Adrenal gland (tissue), 12 donors: ENCODE measurements around the gene FMNL2. TPM values are rescaled to one million over a fixed set of nuclear protein-coding genes. Genes with fewer than 3 reads are reported as not detected.

Experiments used
- DNase-seq, 7 donors: peaks; one replicate each; pipeline ENCODE4 v3.0.0-alpha.2; 2019 to 2020
- H3K27ac ChIP-seq, 5 donors: fragments of 200-600 bp; sonication (generic) in 4 of 5; 1 replicate in 3 of 5; 2 replicates in 2 of 5; pipeline versions ENCODE4 v1.5.1 to v1.8.0; 2016 to 2020; ENCODE audit warnings: mild to moderate bottlenecking in 1 of 5
- H3K27me3 ChIP-seq: fragments of 200-600 bp; 2 replicates; pipeline ENCODE4 v1.8.0; 2021
- H3K36me3 ChIP-seq, 2 donors: fragments of 200-600 bp; replicated peaks in 1 of 2; 1 replicate in 1 of 2; 2 replicates in 1 of 2; pipeline versions ENCODE4 v1.5.1 to v1.8.0; 2018 to 2022
- H3K4me1 ChIP-seq, 2 donors: fragments of 200-600 bp; replicated peaks in 1 of 2; 1 replicate in 1 of 2; 2 replicates in 1 of 2; pipeline versions ENCODE4 v1.5.1 to v1.8.0; 2018 to 2021
- H3K4me3 ChIP-seq, 4 donors: fragments of 200-600 bp; sonication (generic) in 3 of 4; one replicate each; pipeline ENCODE4 v1.5.1; 2016 to 2018
- H3K9me3 ChIP-seq, 3 donors: fragments of 200-600 bp; sonication (generic) in 1 of 3; replicated peaks in 1 of 3; 1 replicate in 2 of 3; 2 replicates in 1 of 3; pipeline versions ENCODE4 v1.5.1 to v1.8.0; 2016 to 2021
- CTCF ChIP-seq, 6 experiments: fragments of 450-650 bp in 4 of 6; fragments of 200-600 bp in 2 of 6; sonication (generic) in 1 of 6; IDR thresholded peaks; 1 replicate in 5 of 6; 2 replicates in 1 of 6; pipeline versions ENCODE4 v1.5.1 to v1.8.0; 2016 to 2021; ENCODE audit warnings: antibody characterized with exemption in 6 of 6, mild to moderate bottlenecking in 2 of 6, moderate library complexity in 1 of 6
- POLR2A ChIP-seq, 2 donors: fragments of 450-650 bp; IDR thresholded peaks; one replicate each; pipeline ENCODE4 v1.6.1; 2017; ENCODE audit warnings: antibody characterized with exemption in 2 of 2, mild to moderate bottlenecking in 2 of 2, moderate library complexity in 1 of 2
- WGBS, 4 donors: extraction: QIAGEN DNeasy Blood & Tissue Kit in 2 of 4; methylation state at CpG; one replicate each; pipeline versions ENCODE4 v1.1.5 to v1.1.7; 2013 to 2017; 5-methylcytosine and 5-hydroxymethylcytosine counted together
- intact Hi-C, 2 donors: fragments of 100-400 bp; cut with DNase I; formaldehyde crosslinking; loops; one replicate each; pipeline versions ENCODE4 v1.14.1 to v1.15.0; 2022 to 2023
- polyA plus RNA-seq, 3 donors: library from polyadenylated mRNA; stranded (reverse); fragments of 200-250 nt in 2 of 3; fragments of 350-450 nt in 1 of 3; fragmentation: Illumina TruSeq in 1 of 3; extraction: RNeasy Lipid Tissue Mini Kit (QIAGEN cat#74804) in 1 of 3; gene quantifications; one replicate each; pipeline ENCODE4 v1.2.3, GENCODE V29; 2013 to 2014
- total RNA-seq, 9 donors: library from RNA; depleted of rRNA in 4 of 9; stranded (reverse); fragments of >200 nt in 4 of 9; fragments of 120-200 nt in 1 of 9; fragmentation: NEBNext Ultra II Directional in 1 of 9; extraction: Animal tissue kit (Norgen Biotek cat#: 25700) in 1 of 9; gene quantifications; one replicate each; pipeline versions ENCODE4 v1.1.0 to v1.2.4, GENCODE V29; 2013 to 2023
- donor health status: healthy with polysubstance abuse.
- donor health status: Bipolar disorder and iron deficiency.
- donor health status: DM: yes; HTN: yes; CAD: no.
- donor health status: DM: no; HTN: no; CAD: no.
- donor health status: DM: no; HTN: no; CAD: no.
- donor health status: DM: yes; HTN: yes; CAD: no.

FMNL2 gene
- total and polyA plus RNA-seq, 12 donors: 23.5 to 54.2 (median 36.7) TPM

- H3K4me1 ChIP-seq: peaks cover 20 to 26% of the 10 kb centered on the region in 2 donors
- TF ChIP-seq POLR2A (IDR thresholded peaks at IDR 0.05): no peak
- TF ChIP-seq CTCF (IDR thresholded peaks at IDR 0.05): no peak
- H3K9me3 ChIP-seq: no peaks in the 10 kb centered on the region
- DNase-seq: peak; percentile 65 to 88 (median 84)
- H3K4me3 ChIP-seq: no peak overlapping the region
- 12 to 26% (median 19%) methylated on average over 3 of the region's 3 CpGs for WGBS, 4 donors
- intact Hi-C loops: no loop called here
- no peaks in the 10 kb centered on the region for H3K27me3 ChIP-seq
- no peaks in the 10 kb centered on the region for H3K36me3 ChIP-seq
- peak overlapping the region in 4 of 5 donors; percentile 36 to 89 (median 70) for H3K27ac ChIP-seq
Measured at GRCh38 chr2:152585830-152586484, 251.0 kb downstream of the FMNL2 start.

GRCh38 chr2:152587187-152587947 is 252.4 kb downstream of the FMNL2 start:
- TF ChIP-seq POLR2A (IDR thresholded peaks at IDR 0.05): no peak
- TF ChIP-seq CTCF (IDR thresholded peaks at IDR 0.05): no peak
- peaks cover 14 to 22% of the 10 kb centered on the region in 2 donors for H3K4me1 ChIP-seq
- no peaks in the 10 kb centered on the region for H3K9me3 ChIP-seq
- peak overlapping the region in 1 of 5 donors; percentile 89 for H3K27ac ChIP-seq
- H3K27me3 ChIP-seq: no peaks in the 10 kb centered on the region
- WGBS, 4 donors: 72 to 86% (median 84%) methylated on average over 6 to 7 of the region's 7 CpGs
- DNase-seq: no peak
- no peaks in the 10 kb centered on the region for H3K36me3 ChIP-seq
- intact Hi-C loops: no loop called here
- no peak overlapping the region for H3K4me3 ChIP-seq

GRCh38 chr2:152588998-152589397 is 254.0 kb downstream of the FMNL2 start:
- H3K27me3 ChIP-seq: no peaks in the 10 kb centered on the region
- H3K9me3 ChIP-seq: no peaks in the 10 kb centered on the region
- H3K36me3 ChIP-seq: no peaks in the 10 kb centered on the region
- H3K27ac ChIP-seq: no peak overlapping the region
- no peak overlapping the region for H3K4me3 ChIP-seq
- no peak for TF ChIP-seq POLR2A (IDR thresholded peaks at IDR 0.05)
- no peak for TF ChIP-seq CTCF (IDR thresholded peaks at IDR 0.05)
- intact Hi-C loops: no loop called here
- H3K4me1 ChIP-seq: peaks cover 14 to 20% of the 10 kb centered on the region in 2 donors
- no peak for DNase-seq
- 90 to 92% (median 92%) methylated on average over 6 of the region's 6 CpGs for WGBS, 4 donors

GRCh38 chr2:152594022-152594766 is 259.2 kb downstream of the FMNL2 start:
- H3K27ac ChIP-seq: peak overlapping the region in 1 of 5 donors; percentile 57
- H3K4me3 ChIP-seq: no peak overlapping the region
- TF ChIP-seq POLR2A (IDR thresholded peaks at IDR 0.05) (no peak), CTCF (IDR thresholded peaks at IDR 0.05) (no peak)

More at GRCh38 chr2:152594022-152594766, 259.2 kb downstream of the FMNL2 start:
- no peaks in the 10 kb centered on the region for H3K4me1 ChIP-seq
- whole genome bisulfite sequencing, 4 donors: 67 to 76% (median 72%) methylated on average over 6 of the region's 6 CpGs
- no peaks in the 10 kb centered on the region for H3K27me3 ChIP-seq
- peak in 5 of 7 donors; percentile 24 to 66 (median 35) for DNase-seq
- no peaks in the 10 kb centered on the region for H3K36me3 ChIP-seq
- intact Hi-C loops: no loop called here
- H3K9me3 ChIP-seq: no peaks in the 10 kb centered on the region
